GM23338 (cell line): ENCODE measurements around the gene EHD1.

Experiments
- CREB1 ChIP-seq: fragments of 250-450 bp; sonication (Bioruptor Pico); IDR thresholded peaks from 2 replicates; pipeline ENCODE4 v1.5.0; 2020; ENCODE audit warnings: low read depth, mild to moderate bottlenecking, moderate library complexity
- EZH2 ChIP-seq: fragments of 200-600 bp; sonication (generic); IDR thresholded peaks from one replicate; pipeline ENCODE4 v1.8.0; 2017; ENCODE audit warnings: antibody characterized with exemption, mild to moderate bottlenecking, low read depth; ENCODE audit not compliant: unreplicated experiment
- EZH2phosphoT487 ChIP-seq: fragments of 200-600 bp; sonication (generic); IDR thresholded peaks from one replicate; pipeline ENCODE4 v1.8.1; 2018; ENCODE audit warnings: antibody characterized with exemption; ENCODE audit not compliant: unreplicated experiment
- JUNB ChIP-seq: IDR thresholded peaks from one replicate; pipeline ENCODE4 v1.6.1; 2016; ENCODE audit warnings: antibody characterized with exemption; ENCODE audit not compliant: unreplicated experiment
- NANOG ChIP-seq: IDR thresholded peaks from 2 replicates; pipeline ENCODE4 v1.6.1; 2016; ENCODE audit warnings: antibody characterized with exemption, borderline replicate concordance
- POLR2AphosphoS5 ChIP-seq: IDR thresholded peaks from 2 replicates; pipeline ENCODE4 v1.6.1; 2016; ENCODE audit warnings: antibody characterized with exemption, low read depth
- ZNF114 ChIP-seq: fragments of 250-450 bp; sonication (Bioruptor Pico); IDR thresholded peaks from 2 replicates; pipeline ENCODE4 v1.5.0; 2020; ENCODE audit warnings: mild to moderate bottlenecking, moderate library complexity
- TF ChIP-seq, protein P1 (sequence below), 2 experiments: fragments of 200-600 bp in 1 of 2; sonication (generic) in 1 of 2; conservative IDR thresholded peaks; 2 replicates each; pipeline versions ENCODE4 v1.5.1 to v1.6.1; 2016 to 2017; ENCODE audit warnings: antibody characterized with exemption in 2 of 2, low read depth in 2 of 2, mild to moderate bottlenecking in 2 of 2, moderate library complexity in 1 of 2
- TF ChIP-seq, protein P2 (sequence below): IDR thresholded peaks from one replicate; pipeline ENCODE4 v1.6.1; 2018; ENCODE audit warnings: antibody characterized with exemption; ENCODE audit not compliant: unreplicated experiment

DNA sequence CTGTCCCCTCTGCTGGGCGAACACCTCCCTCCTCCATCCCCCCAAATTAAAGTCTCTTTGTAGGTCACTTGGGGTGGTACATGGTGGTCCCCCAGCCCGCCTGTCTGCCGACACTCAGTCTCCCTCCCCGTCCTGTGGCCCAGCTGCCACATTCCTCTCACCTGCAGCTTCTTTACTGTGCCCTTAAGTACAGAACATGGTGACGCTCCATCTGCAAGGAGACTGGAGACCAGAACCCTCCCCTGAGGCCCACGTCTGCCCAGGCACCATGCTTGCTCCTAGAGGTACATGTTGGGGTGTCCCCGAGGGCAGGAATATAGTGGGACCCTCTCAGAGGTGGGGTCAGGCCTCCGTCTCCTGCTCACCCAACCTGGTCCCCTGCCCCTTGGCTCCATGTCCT is 5.6 kb upstream of the EHD1 start:
- TF ChIP-seq, protein P1, sequence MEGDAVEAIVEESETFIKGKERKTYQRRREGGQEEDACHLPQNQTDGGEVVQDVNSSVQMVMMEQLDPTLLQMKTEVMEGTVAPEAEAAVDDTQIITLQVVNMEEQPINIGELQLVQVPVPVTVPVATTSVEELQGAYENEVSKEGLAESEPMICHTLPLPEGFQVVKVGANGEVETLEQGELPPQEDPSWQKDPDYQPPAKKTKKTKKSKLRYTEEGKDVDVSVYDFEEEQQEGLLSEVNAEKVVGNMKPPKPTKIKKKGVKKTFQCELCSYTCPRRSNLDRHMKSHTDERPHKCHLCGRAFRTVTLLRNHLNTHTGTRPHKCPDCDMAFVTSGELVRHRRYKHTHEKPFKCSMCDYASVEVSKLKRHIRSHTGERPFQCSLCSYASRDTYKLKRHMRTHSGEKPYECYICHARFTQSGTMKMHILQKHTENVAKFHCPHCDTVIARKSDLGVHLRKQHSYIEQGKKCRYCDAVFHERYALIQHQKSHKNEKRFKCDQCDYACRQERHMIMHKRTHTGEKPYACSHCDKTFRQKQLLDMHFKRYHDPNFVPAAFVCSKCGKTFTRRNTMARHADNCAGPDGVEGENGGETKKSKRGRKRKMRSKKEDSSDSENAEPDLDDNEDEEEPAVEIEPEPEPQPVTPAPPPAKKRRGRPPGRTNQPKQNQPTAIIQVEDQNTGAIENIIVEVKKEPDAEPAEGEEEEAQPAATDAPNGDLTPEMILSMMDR (conservative IDR thresholded peaks at IDR 0.05; ENCODE audit: low read depth in 2 of 2) = no peak
- TF ChIP-seq EZH2phosphoT487 (no peak), POLR2AphosphoS5 (no peak), EZH2 (no peak), ZNF114 (no peak), CREB1 (CRISPR knock-in tag) (no peak), JUNB (no peak), NANOG (no peak)
- TF ChIP-seq, protein P2, sequence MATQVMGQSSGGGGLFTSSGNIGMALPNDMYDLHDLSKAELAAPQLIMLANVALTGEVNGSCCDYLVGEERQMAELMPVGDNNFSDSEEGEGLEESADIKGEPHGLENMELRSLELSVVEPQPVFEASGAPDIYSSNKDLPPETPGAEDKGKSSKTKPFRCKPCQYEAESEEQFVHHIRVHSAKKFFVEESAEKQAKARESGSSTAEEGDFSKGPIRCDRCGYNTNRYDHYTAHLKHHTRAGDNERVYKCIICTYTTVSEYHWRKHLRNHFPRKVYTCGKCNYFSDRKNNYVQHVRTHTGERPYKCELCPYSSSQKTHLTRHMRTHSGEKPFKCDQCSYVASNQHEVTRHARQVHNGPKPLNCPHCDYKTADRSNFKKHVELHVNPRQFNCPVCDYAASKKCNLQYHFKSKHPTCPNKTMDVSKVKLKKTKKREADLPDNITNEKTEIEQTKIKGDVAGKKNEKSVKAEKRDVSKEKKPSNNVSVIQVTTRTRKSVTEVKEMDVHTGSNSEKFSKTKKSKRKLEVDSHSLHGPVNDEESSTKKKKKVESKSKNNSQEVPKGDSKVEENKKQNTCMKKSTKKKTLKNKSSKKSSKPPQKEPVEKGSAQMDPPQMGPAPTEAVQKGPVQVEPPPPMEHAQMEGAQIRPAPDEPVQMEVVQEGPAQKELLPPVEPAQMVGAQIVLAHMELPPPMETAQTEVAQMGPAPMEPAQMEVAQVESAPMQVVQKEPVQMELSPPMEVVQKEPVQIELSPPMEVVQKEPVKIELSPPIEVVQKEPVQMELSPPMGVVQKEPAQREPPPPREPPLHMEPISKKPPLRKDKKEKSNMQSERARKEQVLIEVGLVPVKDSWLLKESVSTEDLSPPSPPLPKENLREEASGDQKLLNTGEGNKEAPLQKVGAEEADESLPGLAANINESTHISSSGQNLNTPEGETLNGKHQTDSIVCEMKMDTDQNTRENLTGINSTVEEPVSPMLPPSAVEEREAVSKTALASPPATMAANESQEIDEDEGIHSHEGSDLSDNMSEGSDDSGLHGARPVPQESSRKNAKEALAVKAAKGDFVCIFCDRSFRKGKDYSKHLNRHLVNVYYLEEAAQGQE = no peak
